T-helper 1 cell (primary cell): ENCODE measurements around the gene PLEKHG5.
"Not testable (repeated sequence)": the region's sequence is repeated elsewhere in the genome, so short reads cannot be mapped to it uniquely, and the experiment has no call there.

Experiments used
- DNase-seq, 5 donors: peaks; one replicate each; pipeline ENCODE4 v3.0.0-alpha.2; 2012 to 2020

PLEKHG5 gene

GRCh38 chr1:6461538-6462411 lies 29.7 kb downstream of the PLEKHG5 start:
- no peak for DNase-seq

GRCh38 chr1:6461051-6461530 lies 30.4 kb downstream of the PLEKHG5 start:
- no peak for DNase-seq

DNA sequence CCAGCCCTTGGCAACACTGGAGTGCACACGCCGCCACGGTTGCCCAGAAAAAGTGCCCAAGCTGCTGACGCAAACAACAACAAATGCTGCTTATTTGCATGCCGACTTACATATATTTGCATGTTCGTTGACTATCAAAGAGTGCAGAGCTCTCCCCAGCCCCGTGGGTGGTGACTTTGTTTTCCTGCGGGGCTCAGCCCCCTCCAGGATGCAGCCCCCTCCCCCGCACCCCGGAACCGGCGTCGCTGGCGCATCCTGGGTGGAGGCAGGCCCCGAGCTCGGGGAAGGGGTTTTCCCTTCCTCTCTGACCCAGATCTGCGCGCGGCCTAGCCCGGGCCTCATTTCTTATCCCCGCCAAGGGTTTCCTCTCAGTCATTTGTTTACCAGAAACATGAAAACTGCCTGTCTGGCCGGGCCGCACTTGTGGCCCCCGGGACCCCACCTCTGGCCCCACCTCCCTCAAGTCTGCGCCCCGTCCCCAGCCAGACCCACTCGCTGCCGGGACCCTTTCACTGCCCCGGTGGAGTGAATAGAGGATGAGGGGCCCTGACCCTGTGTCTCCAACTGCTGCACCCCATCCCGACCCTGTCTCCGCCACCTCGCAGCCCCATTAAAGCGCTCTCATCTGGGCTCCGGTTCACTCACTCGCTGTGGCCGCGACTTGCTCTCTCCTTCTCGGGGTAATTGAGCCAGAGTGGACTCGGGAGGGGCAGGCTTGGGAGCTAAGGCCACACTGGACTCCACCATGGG lies 31.0 kb downstream of the PLEKHG5 start:
- DNase-seq: peak; percentile 90 to 96 (median 92)

- peak; percentile 45 to 75 (median 59) for DNase-seq
Observed at GRCh38 chr1:6459850-6460265, 31.6 kb downstream of the PLEKHG5 start.

DNA sequence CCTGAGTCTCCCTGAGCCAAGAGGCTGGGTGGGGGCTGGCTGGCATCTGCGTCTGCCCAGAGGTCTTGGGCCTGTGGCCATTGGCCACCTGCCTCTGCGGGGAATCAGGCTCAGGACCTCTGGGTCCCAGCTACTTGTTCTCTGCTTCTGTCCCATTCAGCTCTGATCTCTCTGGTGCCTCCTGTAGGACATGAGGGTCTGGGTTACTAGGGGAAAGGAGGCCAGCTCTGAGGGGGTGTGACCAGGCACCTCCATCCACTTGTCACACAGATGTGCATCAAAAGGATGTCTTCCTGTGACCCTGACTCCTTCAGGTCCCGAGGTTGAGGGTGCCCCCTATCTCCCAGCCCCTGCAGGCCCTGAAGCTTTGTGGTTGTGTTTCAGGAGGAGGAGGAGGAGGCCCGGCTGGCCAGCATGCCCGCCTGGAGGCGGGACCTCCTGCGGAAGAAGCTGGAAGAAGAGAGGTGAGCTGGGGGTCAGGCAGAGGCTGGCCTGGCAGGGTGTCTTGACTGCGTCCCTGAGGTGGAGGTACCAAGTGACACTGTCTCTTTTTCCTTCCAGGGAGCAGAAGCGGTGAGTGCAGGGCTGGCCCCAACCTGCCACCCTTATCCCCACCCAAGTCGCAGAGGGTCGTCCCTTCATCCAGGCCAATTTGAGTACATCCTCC lies 34.5 kb downstream of the PLEKHG5 start:
- DNase-seq: no peak

GRCh38 chr1:6455752-6456520 lies 35.5 kb downstream of the PLEKHG5 start:
- not testable (repeated sequence) for DNase-seq

GRCh38 chr1:6454856-6455751 lies 36.4 kb downstream of the PLEKHG5 start:
- DNase-seq: peak in 3 of 5 donors; percentile 15 to 51 (median 48)

GRCh38 chr1:6453895-6454855 lies 37.3 kb downstream of the PLEKHG5 start:
- not testable (repeated sequence) for DNase-seq

DNA sequence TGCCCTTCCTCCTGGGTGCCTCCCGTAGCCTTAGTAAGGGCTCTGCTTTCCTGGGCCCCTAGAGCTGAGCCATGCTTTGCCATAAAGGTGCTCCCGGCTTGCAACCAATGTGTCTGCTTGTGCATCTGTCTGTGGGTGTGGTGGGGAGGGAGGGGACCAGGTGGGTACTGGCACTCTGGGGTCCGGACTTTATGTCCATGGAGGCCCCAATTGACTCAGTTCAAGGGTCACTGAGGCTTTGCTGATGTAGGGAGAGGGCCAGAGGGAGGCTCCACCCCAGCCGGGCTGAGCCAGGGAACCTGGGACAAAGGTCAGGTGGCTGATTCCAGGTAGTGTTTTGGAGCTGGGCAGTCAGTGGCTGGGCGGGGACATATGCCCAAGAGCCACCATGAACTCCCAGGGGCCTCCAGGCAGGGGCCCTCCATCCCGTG lies 40.5 kb downstream of the PLEKHG5 start:
- DNase-seq: no peak

GRCh38 chr1:6450486-6450885 lies 41.0 kb downstream of the PLEKHG5 start:
- DNase-seq: not testable (repeated sequence)

GRCh38 chr1:6450005-6450450 lies 41.4 kb downstream of the PLEKHG5 start:
- no peak for DNase-seq

GRCh38 chr1:6448749-6449631 lies 42.5 kb downstream of the PLEKHG5 start:
- peak in 1 of 5 donors; percentile 38 for DNase-seq

DNA sequence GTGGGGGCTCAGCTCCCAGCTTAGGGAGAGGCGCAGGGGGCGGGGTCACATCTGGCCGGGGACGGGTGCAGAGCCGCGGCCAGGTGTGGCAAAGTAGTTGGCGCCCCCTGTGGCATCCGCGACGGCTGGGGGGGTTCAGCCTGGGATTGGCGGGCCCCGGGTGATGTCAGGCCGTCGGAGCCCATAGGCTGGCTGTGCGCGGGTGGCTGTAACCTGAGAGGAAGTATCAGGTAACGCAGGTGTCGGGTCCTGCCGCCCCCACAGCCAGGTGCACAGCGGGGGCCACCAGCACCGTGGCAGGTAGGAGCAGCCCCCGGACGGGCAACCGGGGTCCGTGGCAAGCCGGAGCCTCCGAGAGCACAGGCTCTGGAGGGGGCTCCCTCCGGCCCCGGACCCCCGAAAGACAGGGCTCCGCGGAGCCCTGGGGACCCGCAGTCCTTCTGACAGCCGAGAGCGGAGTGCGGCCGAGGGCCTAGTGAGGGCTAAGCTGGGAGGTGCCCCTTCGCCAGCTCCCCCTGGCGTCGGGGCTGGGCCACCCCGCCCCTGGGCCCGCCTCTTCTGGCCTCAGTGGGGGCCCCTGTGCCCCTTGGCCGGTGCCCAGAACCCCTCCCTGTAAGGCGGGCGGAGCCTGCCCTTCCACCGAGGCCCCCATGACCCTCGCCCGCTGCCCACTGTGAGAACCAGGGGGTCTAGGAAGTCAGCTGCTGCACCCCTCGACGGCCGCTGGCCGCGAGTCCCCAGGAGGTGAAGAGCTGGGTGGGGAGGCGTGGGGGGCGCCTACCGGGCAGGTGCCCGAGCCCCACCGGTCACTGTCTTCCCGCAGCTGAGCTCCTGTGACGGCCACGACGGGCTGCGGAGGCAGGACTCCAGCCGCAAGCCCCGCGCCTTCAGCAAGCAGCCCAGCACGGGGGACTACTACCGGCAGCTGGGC lies 43.4 kb downstream of the PLEKHG5 start:
- DNase-seq: peak in 4 of 5 donors; percentile 27 to 51 (median 48)

DNA sequence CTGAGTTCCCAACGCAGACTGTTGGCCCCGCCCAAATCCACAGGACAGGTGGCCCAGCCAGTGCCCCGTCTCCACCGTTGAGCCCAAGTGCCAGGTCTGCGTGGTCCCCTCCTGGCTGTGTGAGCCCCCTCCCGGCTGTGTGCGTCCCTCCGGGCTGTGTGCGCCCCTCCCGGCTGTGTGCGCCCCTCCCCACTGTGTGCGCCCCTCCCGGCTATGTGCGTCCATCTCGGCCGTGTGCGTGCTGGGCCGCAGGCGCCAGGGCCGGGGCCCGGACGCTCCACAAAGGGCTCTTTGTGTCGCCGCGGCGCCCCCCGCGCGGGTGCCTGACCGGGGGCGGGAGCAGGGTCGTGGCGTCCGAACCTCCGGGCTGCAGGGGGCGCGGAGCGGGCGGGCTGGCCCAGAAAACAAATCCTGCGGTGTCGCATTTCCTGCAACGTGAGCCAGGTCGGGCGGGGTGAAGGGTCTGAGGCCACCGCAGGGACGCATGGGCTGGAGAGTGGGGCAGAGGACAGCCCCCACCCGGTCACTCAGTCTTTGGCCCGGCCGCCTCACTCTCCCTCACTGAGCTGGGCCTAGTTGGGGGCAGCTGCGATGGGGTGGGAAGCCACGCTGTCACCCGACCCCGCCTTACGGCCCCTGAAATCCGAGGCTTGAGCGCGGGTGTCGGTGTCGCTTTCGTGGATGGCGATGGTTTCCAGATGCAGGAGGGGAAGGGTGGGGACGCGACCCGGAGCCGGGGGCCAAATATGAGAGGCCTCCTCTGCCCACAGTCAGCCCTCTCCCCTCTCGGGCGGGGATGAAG lies 44.2 kb downstream of the PLEKHG5 start:
- no peak for DNase-seq

DNA sequence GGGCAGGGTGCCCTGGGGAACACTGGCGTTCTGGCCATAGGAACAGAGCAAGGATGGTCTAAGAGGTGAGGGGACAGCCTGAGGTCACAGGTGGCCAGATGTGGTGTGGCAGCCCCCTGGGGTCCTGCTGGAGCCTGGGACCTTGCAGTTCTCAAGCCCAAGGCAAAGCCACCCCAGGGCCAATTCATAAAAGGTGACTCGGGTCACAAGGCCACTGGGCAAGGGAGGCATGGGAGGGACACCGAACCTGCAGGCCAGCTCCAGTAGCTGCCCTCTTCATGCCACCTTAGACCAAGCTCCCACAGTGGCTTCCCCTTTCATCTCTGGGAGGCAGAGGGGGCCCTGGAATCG lies 44.8 kb downstream of the PLEKHG5 start:
- DNase-seq: no peak

DNA sequence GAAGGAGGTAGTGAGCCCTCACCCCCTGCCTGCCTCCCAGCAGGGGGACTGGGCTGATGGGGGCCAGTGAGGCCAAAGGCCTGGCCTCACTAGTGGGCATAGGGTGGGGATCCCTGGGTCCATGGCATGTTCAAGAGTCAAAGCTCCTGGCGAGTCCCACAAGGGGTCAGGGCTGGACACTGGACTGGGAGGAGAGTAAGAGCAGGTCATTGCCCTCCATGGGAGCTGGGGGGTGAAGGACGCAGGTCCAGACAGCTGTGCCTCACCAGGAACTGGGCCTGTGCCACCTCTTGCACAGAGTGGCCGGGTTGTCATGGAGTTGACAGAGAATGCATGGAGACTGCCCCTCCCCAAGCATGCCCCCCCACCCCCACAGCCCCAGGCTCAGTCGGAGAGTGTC lies 45.5 kb downstream of the PLEKHG5 start:
- not testable (repeated sequence) for DNase-seq
